ENCODE results near the gene ZNF732.
"Not testable (repeated sequence)": the region's sequence is repeated elsewhere in the genome, so short reads cannot be mapped to it uniquely, and the experiment has no call there.

Gene ZNF732

DNA sequence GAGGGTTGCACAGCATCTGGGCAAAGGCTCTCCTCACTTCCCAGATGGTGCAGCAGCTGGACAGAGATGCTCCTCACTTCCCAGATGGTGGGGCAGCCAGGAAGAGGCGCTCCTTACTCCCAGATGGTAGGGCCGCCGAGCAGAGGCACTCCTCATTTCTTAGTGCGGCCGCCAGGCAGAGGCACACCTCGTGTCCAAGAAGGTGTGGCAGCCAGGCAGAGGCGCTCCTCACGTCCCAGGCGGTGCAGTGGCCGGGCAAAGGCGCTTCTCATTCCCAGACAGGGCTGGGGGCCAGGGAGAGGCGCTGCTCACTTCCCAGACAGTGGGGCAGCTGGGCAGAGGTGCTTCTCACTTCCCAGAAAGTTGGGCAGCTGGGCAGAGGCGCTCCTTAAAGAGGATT, 48.8 kb downstream of the ZNF732 start:
- no peak for DNase-seq (ENCODE audit: low read depth, low spot score)
- no peak overlapping the region for H3K4me3 ChIP-seq (ENCODE audit: low read depth, low read length)
- in situ Hi-C loops (cut with HindIII; ENCODE audit: low sequenced_read_pairs): no loop called here
- TF ChIP-seq, protein P1, sequence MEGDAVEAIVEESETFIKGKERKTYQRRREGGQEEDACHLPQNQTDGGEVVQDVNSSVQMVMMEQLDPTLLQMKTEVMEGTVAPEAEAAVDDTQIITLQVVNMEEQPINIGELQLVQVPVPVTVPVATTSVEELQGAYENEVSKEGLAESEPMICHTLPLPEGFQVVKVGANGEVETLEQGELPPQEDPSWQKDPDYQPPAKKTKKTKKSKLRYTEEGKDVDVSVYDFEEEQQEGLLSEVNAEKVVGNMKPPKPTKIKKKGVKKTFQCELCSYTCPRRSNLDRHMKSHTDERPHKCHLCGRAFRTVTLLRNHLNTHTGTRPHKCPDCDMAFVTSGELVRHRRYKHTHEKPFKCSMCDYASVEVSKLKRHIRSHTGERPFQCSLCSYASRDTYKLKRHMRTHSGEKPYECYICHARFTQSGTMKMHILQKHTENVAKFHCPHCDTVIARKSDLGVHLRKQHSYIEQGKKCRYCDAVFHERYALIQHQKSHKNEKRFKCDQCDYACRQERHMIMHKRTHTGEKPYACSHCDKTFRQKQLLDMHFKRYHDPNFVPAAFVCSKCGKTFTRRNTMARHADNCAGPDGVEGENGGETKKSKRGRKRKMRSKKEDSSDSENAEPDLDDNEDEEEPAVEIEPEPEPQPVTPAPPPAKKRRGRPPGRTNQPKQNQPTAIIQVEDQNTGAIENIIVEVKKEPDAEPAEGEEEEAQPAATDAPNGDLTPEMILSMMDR (IDR thresholded peaks at IDR 0.05; ENCODE audit: low read depth, low read length): no peak

- TF ChIP-seq, protein P1 (IDR thresholded peaks at IDR 0.05; ENCODE audit: low read depth, low read length): no peak
- no peak overlapping the region for H3K4me3 ChIP-seq (ENCODE audit: low read depth, low read length)
- no peak for DNase-seq (ENCODE audit: low read depth, low spot score)
- in situ Hi-C loops (cut with HindIII; ENCODE audit: low sequenced_read_pairs): no loop called here
These were observed 51.1 kb downstream of the ZNF732 start for GRCh38 chr4:253936-254756.

- TF ChIP-seq, protein P1 (IDR thresholded peaks at IDR 0.05; ENCODE audit: low read depth, low read length): no peak
- H3K4me3 ChIP-seq (ENCODE audit: low read depth, low read length): no peak overlapping the region
- in situ Hi-C loops (cut with HindIII; ENCODE audit: low sequenced_read_pairs): no loop called here
- DNase-seq (ENCODE audit: low read depth, low spot score): no peak
These were observed 53.1 kb downstream of the ZNF732 start for GRCh38 chr4:252065-252601.

- in situ Hi-C loops (cut with HindIII; ENCODE audit: low sequenced_read_pairs): no loop called here
- TF ChIP-seq, protein P1 (IDR thresholded peaks at IDR 0.05; ENCODE audit: low read depth, low read length): peak; percentile 30
- peak; percentile 5 for DNase-seq (ENCODE audit: low read depth, low spot score)
- no peak overlapping the region for H3K4me3 ChIP-seq (ENCODE audit: low read depth, low read length)
These were observed 60.8 kb downstream of the ZNF732 start for GRCh38 chr4:244471-244870.

DNA sequence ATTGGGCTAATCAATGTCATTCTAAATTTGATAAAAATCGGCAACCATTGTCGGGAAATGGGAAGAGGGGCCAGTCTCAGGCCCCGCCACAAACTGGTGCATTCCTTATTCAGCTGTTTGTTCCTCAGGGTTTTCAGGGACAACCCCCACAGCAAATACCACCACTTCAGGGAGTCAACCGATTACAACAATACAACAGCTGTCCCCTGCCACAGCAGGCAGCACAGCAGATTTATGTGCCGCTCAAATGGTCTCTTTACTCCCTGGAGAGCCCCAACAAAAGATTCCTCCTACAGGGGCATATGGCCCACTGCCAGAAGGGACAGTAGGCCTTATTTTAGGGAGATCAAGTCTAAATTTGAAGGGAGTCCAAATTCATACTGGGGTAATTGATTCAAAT, 61.8 kb downstream of the ZNF732 start:
- no peak overlapping the region for H3K4me3 ChIP-seq (ENCODE audit: low read depth, low read length)
- in situ Hi-C loops (cut with HindIII; ENCODE audit: low sequenced_read_pairs): no loop called here
- no peak for DNase-seq (ENCODE audit: low read depth, low spot score)
- TF ChIP-seq, protein P1 (IDR thresholded peaks at IDR 0.05; ENCODE audit: low read depth, low read length): no peak

DNA sequence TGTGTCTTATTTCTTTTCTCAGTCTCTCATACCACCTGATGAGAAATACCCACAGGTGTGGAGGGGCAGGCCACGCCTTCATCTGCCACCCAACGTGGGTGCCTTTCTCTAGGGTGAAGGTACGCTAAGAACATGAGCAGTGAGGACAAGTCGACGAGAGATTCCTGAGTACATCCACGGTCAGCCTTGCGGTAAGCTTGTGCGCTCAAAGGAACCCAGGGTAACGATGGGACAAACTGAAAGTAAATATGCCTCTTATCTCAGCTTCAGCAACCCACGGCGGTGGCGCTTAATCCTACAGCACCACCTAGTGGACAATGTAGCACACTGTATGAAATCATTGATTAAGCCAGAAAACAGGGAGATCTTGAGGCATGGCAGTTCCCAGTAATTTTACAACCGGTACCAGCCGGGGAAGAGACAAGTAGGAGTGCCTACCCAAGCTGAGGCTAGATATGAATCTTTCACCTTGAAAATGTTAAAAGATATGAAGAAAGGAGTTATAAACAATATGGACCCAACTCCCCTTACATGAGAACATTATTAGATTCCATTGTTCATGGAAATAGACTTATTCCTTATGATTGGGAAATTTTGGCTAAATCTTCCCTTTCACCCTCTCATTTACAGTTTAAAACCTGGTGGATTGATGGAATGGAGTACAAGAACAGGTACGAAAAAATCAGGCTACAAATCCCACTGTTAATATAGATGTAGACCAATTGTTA, 63.0 kb downstream of the ZNF732 start:
- in situ Hi-C loops (cut with HindIII; ENCODE audit: low sequenced_read_pairs): no loop called here
- peak; percentile 51 for DNase-seq (ENCODE audit: low read depth, low spot score)
- H3K4me3 ChIP-seq (ENCODE audit: low read depth, low read length): peak overlapping the region; percentile 23
- TF ChIP-seq, protein P1 (IDR thresholded peaks at IDR 0.05; ENCODE audit: low read depth, low read length): peak; percentile 45

DNA sequence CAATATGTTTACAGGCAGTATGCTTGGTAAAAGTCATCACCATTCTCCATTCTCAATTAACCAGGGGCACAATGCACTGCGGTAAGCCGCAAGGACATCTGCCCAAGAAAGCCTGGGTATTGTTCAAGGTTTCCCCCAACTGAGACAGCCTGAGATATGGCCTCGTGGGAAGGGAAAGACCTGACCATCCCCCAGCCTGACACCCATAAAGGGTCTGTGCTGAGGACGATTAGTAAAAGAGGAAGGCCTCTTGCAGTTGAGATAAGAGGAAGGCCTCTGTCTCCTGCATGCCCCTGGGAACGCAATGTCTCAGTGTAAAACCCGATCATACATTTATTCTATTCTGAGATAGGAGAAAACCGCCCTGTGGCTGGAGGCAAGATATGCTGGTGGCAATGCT, 63.9 kb downstream of the ZNF732 start:
- H3K4me3 ChIP-seq (ENCODE audit: low read depth, low read length); DNase-seq (ENCODE audit: low read depth, low spot score); in situ Hi-C loops (cut with HindIII; ENCODE audit: low sequenced_read_pairs): not testable (repeated sequence)

Data from astrocyte of the spinal cord (primary cell).